OCI-LY7 (cell line): Measurements from ENCODE around the gene SLC43A1.

ENCODE experiments used
- CTCF ChIP-seq: fragments of 200-600 bp; sonication (generic); conservative IDR thresholded peaks from 2 replicates; pipeline ENCODE4 v1.5.1; 2014; ENCODE audit warnings: mild to moderate bottlenecking, antibody characterized with exemption, low read length, moderate library complexity, mixed read lengths
- EZH2phosphoT487 ChIP-seq: fragments of 200-600 bp; sonication (generic); IDR thresholded peaks from 2 replicates; pipeline ENCODE4 v1.6.1; 2018; ENCODE audit warnings: low read depth, borderline replicate concordance, mild to moderate bottlenecking, mixed run types, antibody characterized with exemption, low read length, moderate library complexity, mixed read lengths

- TF ChIP-seq CTCF (no peak), EZH2phosphoT487 (no peak)
Measured at GRCh38 chr11:57487021-57487778, 28.3 kb downstream of the SLC43A1 start.
